Activated effector memory CD4-positive, alpha-beta T cell treated with anti-CD3 and anti-CD28 coated beads, Interleukin-2, amount 50 U/mL, for 16 hours (primary cell): ENCODE measurements around the gene DAAM2.

ENCODE experiments used
- DNase-seq: peaks from one replicate; pipeline ENCODE4 v3.0.0-alpha.2; 2020

The DAAM2 gene

DNA sequence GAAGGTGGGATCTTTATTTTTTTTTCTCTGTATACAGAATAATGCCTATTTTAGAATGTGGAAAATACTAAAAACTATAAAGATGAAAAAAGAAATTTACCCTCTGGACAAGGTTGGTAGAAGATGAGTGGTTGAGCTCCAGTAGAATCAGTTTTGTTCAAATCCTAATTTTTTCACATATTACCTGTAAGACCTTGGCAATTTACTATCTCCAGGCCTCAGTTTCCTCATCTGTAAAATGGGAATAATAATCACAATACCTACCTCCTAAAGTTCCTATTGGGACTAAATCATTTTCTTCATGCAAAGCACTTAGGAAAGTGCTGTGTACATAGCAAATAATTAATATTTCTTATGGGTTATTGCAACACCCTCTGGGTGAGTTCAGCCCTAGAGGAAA is 28.4 kb downstream of the DAAM2 start:
- DNase-seq: no peak

DNA sequence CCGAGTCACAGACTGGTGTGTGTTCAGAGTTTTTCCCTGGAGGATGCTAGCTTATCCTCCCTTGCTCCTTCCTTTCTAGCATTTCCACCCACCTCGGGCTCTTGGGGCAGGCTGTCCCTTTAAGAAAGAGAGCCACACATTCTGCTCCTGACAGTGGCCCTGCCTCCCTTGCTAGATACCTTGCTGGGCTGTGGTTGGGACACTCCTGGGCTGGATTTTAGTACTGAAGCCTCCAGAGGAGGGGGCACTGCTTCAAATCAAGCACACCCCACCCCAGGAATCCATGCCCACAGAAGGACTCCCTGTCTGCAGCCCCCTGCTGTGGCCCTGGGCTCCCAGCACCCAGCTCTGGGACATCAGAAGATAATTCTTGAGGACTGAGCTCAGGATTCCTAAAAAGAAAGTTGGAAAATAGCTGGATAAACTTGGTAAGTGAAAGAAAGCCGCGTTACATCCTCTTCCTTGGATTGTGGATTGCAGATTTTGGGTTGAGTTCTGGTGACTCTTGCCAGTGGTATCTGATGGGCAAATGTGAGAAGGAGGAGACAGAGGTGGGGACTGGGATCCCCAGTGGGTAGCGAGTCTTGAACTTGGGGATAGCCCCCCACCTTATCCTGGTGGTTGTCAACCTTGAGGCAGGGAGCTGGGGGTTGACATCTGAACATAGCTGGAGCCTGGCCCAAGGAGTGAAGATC is 29.0 kb downstream of the DAAM2 start:
- no peak for DNase-seq

DNA sequence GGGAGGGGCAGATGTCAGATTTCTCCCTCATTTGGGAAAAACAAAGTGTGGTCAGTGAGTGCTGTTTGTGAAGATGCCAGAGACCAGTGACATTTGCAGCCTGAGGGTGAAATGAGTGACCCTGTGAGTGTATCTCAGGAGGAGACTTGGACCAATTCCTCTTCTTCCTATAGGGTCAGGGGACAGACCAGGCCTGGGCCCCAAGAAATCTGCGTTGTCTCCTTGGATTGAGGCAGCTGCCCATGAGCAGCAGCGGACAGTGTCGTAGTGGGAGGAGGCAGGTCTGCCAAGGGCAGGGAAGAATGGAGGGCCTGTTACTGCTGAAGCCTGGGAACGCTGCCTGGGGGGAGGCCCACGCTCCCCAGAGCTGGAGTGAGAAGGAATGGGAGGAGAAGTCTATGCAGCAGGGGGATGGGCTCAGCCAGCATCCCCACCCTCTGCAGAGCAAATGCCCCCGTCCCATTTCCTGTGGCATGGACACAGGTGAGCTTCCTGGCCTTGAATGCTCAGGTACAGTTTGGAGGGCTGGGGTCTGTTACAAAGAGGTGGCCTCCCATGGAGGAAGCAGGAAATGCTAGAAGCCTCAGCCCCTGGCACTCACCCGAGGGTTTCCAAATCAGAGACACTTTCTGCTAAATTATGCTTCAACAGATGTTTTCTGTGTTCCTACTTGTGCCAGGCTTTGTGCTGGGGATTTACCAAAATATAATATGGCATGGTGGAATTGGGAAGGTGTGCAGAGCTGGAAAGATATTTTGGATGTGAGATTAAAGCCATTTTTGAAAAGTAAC is 29.8 kb downstream of the DAAM2 start:
- no peak for DNase-seq

DNA sequence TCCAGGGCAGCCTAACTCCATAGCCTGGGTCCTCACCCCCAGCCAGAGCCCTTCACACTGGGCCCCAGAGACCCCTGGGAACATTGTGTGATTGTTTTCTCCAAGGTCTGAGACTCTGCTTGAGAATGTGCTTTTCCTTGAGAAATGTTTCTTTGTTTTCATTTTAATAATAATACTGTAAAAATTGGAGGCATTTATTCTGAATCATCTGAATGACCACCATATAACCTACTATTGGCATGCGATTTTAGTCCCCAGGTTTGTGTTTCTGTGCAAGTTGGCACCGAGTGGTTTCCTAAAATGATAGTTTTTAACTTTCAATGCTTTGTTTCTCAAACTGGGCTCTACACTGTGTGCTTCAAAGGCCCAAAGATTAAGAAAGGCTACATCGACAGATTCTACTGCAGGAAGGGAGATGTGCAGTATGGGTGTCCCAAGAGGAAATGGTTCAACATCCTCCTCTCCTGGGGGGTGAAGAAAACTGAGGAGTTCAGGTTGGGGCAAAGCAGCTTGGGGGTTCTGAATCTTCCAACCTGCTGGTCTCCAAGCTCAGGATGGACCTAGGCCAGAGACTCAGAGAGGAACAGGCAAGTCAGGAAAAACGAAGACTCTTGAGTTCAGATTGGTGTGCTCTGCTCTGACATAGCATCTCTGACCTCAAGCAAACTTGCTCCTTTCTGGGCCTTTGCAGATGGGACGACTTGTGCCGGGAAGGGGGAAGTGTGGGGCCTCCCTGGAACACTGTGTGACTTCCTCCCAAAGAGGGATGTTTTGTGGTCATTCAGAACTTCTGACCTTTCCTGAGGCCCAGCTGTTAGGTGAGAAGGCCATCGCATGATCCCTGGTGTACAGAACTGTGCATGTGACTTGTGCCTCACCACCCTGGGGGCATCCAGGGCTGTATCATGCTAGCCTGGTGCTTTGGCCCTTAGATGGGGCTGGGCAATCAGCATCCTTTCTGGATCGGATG is 31.0 kb downstream of the DAAM2 start:
- DNase-seq: no peak

DNA sequence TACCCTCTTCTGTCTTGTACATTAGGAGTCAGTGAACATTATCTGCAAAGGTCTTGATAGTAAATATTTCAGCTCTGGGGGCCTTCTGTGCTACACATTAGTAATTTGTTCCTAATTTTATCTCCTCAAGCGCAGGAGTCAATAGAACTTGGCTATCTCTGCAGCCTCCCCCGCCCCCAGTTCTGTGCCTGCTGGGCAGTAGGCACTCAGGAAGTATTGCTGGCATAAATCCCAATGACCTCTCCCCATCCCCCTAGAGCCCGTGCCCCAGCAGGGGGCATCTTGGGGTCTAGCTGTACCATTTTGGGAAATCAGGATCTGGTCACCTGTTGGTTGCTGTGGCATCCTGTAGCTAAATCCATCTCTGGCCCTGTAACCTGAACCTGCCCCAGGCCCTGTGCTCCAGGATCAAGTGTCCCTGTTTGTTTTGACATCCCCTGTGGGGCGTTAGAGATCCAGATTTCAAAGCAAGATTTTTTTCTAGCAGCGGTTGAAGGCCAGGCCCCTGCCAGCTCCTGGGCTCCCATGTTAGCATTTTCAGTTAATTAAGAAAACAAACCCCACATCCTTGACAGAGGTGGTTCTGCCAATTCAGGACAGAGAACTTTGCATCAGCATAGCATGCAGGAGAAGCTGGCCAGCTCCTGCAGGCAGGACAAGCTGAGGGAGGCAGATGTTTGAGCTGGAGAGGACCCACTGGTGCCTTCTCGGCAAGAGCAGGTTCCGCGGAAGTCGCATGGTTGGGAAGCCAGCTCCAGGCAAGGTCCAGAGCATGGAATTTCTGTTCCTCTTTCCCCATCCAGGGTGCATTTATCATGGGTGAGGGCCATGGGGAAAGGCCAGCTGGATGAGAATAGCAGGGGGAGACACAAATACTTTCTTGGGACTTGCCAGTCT is 32.1 kb downstream of the DAAM2 start:
- DNase-seq: no peak

DNA sequence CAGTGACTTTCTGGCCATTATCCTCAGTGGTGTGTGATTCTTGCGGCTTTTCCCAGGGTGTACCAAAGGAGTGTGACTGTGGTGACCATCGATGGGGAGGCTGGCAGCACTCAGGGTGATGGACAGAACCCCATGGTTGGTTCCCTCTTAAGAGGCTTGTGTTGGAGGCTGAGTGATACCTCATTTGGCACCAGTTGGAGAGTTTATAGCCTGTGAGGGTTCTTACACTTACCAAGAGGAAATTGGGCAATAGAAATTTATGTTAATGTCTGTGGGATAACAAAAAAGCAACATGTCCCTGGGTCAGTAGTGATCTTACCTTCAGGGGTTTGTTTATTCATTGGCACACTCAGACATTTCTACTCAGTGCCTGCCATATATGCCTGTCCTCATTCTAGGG is 37.2 kb downstream of the DAAM2 start:
- no peak for DNase-seq

DNA sequence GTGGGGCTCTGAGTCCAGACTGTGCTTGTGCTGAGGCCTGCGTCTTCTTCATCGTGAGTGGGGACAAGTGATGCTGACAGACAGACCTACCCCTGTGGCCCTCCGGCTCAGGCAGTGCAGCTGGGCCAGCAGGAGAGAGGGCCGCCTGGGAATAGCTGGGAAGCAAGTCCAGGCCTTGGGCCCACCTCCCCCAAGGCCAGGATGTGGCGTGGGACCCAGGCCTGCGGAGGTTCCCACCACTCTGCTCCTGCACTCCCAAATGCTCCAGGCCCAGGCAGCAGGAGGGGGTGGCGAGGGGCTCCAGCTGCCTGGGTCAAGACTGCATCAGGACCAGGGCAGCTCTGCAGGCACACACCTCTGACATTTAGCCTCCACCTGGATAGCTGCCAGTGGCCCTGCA is 38.3 kb downstream of the DAAM2 start:
- no peak for DNase-seq

DNA sequence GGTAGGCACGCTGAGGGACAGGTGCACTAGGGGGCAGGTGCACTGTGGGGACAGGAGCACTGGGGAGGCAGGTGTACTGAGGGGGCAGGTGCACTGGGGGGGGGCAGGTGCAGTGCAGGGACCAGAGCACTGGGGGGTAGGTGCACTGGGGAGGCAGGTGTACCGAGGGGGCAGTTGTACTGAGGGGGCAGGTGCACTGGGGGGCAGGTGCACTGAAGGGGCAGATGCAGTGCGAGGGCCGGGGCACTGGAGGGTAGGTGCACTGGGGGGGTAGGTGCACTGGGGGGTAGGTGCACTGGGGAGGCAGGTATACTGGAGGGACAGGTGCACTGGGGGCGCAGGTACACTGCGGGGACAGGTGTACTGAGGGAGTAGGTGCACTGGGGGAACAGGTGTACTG is 39.5 kb downstream of the DAAM2 start:
- no peak for DNase-seq

DNA sequence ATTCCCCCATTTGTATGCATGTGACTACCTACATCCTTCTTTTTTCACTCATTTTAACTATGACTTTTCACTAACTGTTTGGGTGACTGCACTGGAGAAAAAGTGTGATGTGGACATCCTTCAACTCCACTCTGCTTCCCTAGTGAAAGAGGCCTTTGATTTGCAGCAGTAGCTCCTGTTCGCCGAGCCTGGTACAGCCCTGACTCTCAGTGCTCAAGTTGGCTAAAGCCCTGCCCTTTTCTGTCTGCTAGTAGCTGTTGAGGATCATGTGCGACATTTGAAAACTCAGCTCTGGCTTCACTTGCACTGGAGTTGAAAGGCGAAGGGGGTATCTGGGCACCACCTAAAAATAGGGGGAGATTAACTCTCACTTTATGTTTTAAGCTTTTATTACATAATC is 42.1 kb downstream of the DAAM2 start:
- DNase-seq: no peak

DNA sequence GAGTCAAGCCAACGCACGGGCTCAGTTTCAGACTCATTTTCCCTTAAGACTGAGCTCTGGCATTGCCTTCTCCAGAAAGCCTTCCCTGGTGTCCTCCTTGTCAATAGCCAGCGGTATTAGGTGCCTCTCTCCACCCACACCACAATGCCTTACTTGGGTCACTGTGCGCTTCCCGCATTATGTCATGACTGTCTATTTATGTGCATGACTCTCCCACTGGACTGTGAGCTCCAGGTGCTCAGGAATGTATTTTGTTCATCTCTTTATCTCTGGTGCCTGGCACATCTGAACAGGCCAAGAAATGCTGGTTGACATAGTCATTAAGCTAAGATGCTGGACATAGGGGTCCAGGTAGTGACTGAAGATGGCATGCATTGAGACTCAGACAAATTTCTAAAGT is 42.7 kb downstream of the DAAM2 start:
- DNase-seq: no peak

DNA sequence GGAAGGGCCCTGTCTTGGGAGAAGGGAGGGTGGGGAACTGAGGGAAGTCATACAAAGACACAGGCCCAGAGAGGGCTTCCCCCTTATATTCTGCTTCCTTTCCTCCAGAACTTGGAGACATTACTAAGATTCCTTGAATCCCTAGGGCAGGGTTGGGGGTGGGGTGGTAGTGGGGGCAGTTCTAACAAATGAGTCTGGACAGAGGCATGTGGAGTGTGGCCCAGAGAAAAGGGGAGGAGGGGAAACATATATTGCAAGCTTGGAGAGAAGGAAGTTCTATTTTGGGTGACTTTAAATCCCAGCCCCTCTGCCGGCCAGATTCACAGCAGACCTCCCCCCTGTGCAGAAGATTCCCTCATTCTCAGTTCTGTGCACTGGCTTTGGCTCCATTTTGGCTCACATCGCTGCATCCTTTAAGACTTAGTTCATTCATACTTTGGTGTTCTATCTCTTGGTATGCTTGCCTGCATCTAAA is 43.7 kb downstream of the DAAM2 start:
- DNase-seq: no peak

DNA sequence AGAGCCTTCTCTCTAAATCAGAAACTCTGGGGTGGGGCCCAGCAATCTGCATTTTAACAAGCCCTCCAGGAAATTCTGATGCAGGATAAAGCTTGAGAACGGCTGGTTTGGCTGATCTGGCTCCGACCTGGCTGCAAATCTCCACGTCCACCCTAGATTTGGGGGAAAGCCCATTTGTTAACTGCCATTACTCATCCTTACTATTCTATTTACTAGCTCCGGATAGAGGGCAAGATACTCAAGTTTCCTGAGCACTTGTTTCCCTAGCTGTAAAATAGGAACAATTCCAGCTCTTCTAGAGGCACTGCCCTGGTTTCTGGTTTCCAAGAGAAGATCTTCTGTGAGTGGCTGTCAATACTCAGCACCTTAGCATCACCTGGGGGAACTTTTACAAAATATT is 44.4 kb downstream of the DAAM2 start:
- no peak for DNase-seq

DNA sequence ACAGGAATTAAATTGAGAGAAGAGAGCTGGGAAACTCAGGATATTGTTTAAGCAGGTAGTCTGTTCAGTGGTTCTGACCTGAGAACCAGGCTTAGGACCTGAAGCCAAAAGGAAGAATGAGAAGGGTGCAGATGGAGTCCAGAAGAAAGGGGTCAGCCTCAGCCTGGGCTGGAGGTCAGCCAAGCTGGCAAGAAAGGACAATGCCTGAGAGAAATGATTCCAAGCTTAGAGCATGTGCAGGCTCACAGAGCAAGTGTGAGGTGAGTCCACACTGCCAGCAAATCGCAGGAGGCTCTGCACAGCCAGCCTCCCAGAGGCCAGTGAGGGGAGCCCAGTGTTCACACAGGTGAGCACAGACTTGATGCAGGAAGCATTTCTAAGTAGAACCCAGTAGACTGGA is 47.3 kb downstream of the DAAM2 start:
- no peak for DNase-seq

DNA sequence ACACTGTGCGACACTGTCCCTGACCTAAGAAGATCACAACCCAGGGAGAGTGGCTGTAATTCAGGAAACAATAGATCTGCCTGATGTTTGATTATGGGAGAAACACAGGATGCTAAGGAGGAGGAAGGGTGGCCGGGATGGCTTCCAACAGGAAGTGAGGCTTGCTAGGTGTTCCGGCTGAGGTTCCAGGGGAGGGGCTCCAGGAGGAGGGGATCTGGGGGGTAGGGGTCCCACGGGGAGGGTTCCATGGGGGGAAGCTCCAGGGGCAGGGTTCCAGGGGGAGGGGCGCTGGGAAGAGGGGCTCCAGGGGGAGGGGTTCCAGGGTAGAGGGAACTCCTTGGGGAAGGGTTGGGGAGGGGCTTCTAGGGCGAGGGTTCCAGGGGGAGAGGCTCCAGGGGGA is 48.6 kb downstream of the DAAM2 start:
- DNase-seq: no peak

DNA sequence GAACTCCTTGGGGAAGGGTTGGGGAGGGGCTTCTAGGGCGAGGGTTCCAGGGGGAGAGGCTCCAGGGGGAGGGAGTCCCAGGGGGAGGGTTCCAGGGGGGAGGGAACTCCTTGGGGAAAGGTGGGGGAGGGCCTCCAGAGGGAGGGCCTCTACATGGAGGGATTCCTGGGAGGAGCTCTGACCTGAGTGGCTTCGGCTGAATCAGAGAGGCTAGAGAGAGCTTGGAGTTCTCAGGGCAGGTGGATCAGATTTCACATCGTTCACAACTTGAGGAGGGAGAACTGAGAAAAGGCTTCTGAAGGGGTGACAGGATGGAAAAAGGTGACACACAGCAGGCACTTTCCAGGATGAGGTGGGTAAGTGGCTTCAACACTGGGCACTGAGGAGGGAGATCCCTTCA is 49.1 kb downstream of the DAAM2 start:
- DNase-seq: no peak

DNA sequence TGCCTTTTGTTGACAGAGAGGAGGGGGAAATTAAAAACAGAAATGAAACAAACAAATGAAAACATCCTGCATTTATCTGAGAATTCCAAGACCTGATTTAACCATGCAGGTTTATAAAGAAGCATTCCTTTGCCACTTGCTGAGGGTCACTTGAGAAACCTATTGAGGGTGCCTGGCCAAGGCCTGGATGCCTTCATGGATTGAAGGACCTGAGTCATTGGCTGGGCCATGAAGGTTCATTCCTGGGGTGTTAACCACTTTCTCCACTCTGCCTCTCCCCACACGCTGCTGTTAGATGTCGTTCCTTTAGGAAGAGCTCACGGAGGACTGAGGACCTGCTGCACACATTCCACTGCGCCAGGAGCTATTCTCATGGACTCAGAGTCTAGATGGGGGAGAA is 49.7 kb downstream of the DAAM2 start:
- DNase-seq: no peak

DNA sequence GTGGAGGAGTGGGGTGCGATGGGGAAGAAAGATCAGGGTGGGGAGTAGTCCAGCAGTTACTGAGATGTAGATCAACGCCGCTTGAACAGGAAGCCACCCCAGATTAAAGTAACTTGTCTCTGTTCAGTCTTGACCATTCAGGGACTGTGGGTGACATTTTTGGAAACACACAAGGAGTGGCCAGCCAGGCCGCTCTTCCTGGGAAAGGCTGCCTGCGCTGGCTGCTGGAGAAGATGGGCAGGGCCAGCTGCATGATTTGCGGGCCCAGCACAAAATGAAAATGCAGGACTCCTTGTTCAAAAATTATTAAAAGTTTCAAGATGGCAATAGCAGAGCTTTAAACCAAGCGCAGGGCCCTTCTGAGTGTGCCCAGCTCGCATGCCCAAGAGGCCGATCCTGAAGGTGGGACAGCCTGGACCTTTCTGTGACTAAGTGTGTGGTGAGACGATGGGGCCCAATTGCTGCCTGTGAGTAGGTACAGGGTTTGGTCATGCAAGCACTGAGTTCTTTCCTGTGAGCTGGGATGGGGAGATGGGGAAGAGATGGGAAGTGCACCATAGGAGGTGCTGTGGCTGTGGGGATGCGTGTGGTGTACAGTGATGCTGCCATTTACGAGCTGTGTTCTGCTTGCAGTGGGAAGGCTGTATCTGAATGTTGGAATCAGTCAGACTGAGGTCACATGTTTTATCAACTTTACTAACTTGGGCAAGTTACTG is 51.3 kb downstream of the DAAM2 start:
- no peak for DNase-seq

DNA sequence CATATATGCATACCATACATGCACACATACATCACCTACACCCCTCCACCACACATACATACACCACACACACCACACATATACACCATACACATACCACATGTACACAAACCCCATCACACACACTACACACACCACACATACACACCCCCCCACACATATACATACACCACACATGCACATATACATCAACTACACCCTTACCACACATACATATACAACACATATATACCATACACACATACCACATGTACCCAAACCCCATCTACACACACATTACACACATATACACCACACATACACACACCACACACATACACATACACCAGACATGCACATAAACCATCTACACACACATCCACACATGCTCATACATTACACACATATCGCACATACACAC is 52.7 kb downstream of the DAAM2 start:
- no peak for DNase-seq

DNA sequence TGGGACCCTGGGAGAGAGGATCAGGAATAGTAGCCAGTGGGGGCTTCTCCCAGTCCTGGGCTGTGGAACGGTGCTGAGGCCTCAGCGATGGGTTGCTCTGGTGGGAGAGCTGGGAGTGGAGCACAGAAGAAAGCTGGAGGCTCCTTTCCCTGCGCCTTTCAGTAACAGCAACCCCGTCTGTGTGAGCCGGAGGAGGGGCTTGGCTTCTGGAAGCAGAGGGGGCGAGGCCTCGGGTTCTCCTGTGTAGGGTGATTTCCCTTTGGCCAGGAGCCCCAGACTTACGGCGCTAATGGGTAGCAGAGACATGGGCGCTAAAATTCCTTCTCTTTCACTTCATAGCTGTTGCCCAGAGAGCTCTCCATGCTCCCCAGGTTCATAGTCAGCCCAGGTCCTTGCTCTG is 55.0 kb downstream of the DAAM2 start:
- no peak for DNase-seq

DNA sequence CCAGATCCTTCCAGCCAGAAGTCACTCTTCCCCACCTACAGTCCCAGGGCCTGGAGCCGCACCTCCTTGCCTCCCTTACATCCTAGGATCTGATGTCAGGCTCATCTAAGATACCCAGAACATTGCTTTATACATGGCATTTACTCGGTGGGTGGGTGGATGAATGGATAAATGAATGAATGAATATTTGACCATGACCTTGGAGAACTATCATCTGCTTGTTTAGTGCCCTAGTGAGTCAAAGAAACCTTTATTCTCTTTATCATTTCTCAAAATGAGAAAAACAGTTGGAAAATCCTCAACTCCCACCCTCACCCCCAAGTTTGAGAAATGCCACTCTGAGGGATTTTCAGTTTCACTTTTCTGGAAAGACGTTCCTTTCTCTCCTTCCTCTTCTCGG is 56.0 kb downstream of the DAAM2 start:
- DNase-seq: no peak

DNA sequence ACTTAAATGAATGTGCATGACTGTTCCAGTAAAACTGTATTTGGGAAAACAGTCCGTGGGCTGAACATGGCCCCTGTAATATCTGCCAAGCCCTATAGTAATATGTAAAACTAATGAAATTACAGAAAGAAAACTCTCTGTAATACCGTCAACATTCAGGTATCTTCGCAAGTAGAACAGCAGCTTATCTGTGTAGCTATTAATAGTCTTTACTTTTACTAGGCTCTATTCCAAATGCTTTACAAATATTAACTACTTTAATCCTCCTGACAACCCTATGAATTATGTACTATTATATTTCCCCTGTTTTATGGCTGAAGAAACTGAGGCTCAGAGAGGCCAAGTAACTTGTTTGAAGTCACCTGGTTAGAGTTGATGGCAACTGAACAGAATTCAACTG is 57.1 kb downstream of the DAAM2 start:
- DNase-seq: no peak

DNA sequence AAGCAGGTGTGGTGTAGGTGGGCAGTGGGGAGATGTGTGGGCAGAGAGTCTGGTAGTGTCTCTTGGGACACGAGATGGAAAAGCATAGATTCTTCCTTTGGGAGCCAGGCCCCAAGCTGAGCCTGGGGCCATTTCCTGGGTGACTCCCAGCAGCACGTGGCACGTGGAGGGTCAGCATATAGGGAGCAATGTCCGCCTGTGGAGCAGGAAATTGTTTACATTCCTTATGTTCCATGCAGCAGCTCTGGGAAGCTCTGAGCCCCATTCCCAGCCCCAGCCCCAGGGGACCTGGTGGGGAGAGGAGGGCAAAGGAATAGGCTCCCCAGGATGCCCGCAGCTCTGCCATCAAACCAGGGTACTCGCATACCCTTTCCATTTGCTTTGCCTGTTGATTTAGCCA is 57.6 kb downstream of the DAAM2 start:
- no peak for DNase-seq
